ENCODE data around the gene ARHGAP31. TPM values are rescaled to one million over a fixed set of nuclear protein-coding genes. Genes with fewer than 3 reads are reported as not detected.

The ARHGAP31 gene
- total RNA-seq, 1 donor from 2014 or later: 114 TPM

GRCh38 chr3:119382134-119382533 lies 88.0 kb downstream of the ARHGAP31 start:
- Mint-ChIP-seq H3K27ac (ENCODE audit: unreplicated experiment) (no peak overlapping the region), H3K36me3 (ENCODE audit: low read depth, unreplicated experiment) (peaks cover 49% of the 10 kb centered on the region), H3K27me3 (ENCODE audit: unreplicated experiment) (peaks cover 5% of the 10 kb centered on the region), H3K4me1 (ENCODE audit: unreplicated experiment) (peaks cover 6% of the 10 kb centered on the region), H3K4me3 (ENCODE audit: unreplicated experiment) (no peak overlapping the region), H3K9me3 (ENCODE audit: unreplicated experiment) (no peaks in the 10 kb centered on the region)
- TF ChIP-seq, protein P1, sequence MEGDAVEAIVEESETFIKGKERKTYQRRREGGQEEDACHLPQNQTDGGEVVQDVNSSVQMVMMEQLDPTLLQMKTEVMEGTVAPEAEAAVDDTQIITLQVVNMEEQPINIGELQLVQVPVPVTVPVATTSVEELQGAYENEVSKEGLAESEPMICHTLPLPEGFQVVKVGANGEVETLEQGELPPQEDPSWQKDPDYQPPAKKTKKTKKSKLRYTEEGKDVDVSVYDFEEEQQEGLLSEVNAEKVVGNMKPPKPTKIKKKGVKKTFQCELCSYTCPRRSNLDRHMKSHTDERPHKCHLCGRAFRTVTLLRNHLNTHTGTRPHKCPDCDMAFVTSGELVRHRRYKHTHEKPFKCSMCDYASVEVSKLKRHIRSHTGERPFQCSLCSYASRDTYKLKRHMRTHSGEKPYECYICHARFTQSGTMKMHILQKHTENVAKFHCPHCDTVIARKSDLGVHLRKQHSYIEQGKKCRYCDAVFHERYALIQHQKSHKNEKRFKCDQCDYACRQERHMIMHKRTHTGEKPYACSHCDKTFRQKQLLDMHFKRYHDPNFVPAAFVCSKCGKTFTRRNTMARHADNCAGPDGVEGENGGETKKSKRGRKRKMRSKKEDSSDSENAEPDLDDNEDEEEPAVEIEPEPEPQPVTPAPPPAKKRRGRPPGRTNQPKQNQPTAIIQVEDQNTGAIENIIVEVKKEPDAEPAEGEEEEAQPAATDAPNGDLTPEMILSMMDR (IDR thresholded peaks at IDR 0.05; ENCODE audit: unreplicated experiment): no peak
- DNase-seq (ENCODE audit: low spot score): no peak

DNA sequence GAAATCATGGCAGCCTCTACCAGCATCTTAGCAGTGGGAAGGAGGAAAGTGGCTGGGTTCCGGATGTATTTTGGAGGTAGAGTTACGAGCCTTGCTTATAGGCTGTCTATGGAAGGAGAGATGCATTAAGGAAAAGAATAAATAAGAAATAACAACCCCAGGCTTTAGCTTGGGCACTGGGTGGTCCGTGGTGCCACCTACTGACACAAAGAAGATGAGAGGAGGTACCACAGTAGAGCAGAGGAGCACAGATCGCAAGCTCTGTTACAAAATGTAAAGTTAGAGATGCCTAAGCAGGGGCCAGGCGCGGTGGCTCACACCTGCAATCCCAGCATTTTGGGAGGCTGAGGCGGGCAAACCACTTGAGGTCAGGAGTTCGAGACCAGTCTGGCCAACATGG lies 94.4 kb downstream of the ARHGAP31 start:
- Mint-ChIP-seq H3K4me1 (ENCODE audit: unreplicated experiment) (peaks cover 9% of the 10 kb centered on the region), H3K36me3 (ENCODE audit: low read depth, unreplicated experiment) (peaks cover 38% of the 10 kb centered on the region), H3K9me3 (ENCODE audit: unreplicated experiment) (no peaks in the 10 kb centered on the region), H3K4me3 (ENCODE audit: unreplicated experiment) (peak overlapping the region; percentile 7), H3K27me3 (ENCODE audit: unreplicated experiment) (peaks cover 3% of the 10 kb centered on the region), H3K27ac (ENCODE audit: unreplicated experiment) (peak overlapping the region; percentile 74)
- TF ChIP-seq, protein P1 (IDR thresholded peaks at IDR 0.05; ENCODE audit: unreplicated experiment): no peak
- DNase-seq (ENCODE audit: low spot score): no peak

DNA sequence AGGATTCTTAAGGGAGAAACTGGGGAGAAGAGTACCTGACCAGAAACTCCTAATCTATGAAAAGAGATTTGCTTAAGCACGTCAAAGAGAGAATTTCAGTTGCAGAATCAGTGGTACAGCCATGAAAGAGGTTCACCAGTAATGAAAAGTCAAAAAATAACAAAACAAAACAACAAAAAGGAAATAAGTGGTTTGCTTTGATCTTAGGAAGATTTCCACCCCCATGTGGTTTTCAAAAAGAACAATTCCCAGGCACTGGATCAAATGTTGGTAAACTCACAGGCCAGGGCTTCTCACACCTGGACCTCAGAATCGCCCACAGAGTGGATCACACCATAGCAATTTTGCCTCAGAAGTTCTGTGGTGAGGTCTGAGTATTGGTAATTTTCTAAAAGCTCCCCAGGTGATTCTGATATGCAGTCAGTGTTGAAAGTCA lies 101.8 kb downstream of the ARHGAP31 start:
- Mint-ChIP-seq H3K4me3 (ENCODE audit: unreplicated experiment) (no peak overlapping the region), H3K27ac (ENCODE audit: unreplicated experiment) (peak overlapping the region; percentile 36), H3K4me1 (ENCODE audit: unreplicated experiment) (peaks cover 7% of the 10 kb centered on the region), H3K27me3 (ENCODE audit: unreplicated experiment) (peaks cover 3% of the 10 kb centered on the region), H3K9me3 (ENCODE audit: unreplicated experiment) (no peaks in the 10 kb centered on the region), H3K36me3 (ENCODE audit: low read depth, unreplicated experiment) (peaks cover 58% of the 10 kb centered on the region)
- TF ChIP-seq, protein P1 (IDR thresholded peaks at IDR 0.05; ENCODE audit: unreplicated experiment): no peak
- no peak for DNase-seq (ENCODE audit: low spot score)

- no peak for DNase-seq (ENCODE audit: low spot score)
- TF ChIP-seq, protein P1 (IDR thresholded peaks at IDR 0.05; ENCODE audit: unreplicated experiment): no peak
- H3K27ac Mint-ChIP-seq (ENCODE audit: unreplicated experiment): no peak overlapping the region
- H3K4me3 Mint-ChIP-seq (ENCODE audit: unreplicated experiment): no peak overlapping the region
- H3K27me3 Mint-ChIP-seq (ENCODE audit: unreplicated experiment): peaks cover 3% of the 10 kb centered on the region
- peaks cover 61% of the 10 kb centered on the region for H3K36me3 Mint-ChIP-seq (ENCODE audit: low read depth, unreplicated experiment)
- peaks cover 7% of the 10 kb centered on the region for H3K4me1 Mint-ChIP-seq (ENCODE audit: unreplicated experiment)
- H3K9me3 Mint-ChIP-seq (ENCODE audit: unreplicated experiment): no peaks in the 10 kb centered on the region
Observed at GRCh38 chr3:119396870-119397269, 102.7 kb downstream of the ARHGAP31 start.

- peaks cover 7% of the 10 kb centered on the region for H3K4me1 Mint-ChIP-seq (ENCODE audit: unreplicated experiment)
- no peak overlapping the region for H3K27ac Mint-ChIP-seq (ENCODE audit: unreplicated experiment)
- TF ChIP-seq, protein P1 (IDR thresholded peaks at IDR 0.05; ENCODE audit: unreplicated experiment): no peak
- no peak overlapping the region for H3K4me3 Mint-ChIP-seq (ENCODE audit: unreplicated experiment)
- H3K9me3 Mint-ChIP-seq (ENCODE audit: unreplicated experiment): no peaks in the 10 kb centered on the region
- H3K27me3 Mint-ChIP-seq (ENCODE audit: unreplicated experiment): peaks cover 3% of the 10 kb centered on the region
- no peak for DNase-seq (ENCODE audit: low spot score)
- peaks cover 59% of the 10 kb centered on the region for H3K36me3 Mint-ChIP-seq (ENCODE audit: low read depth, unreplicated experiment)
Observed at GRCh38 chr3:119400466-119400865, 106.3 kb downstream of the ARHGAP31 start.

All from endothelial cell (in vitro differentiated cells).